ENCODE measurements around the gene SLC25A19.

The SLC25A19 gene

GRCh38 chr17:75239778-75240393, 49.3 kb downstream of the SLC25A19 start:
- DNase-seq, result no peak

GRCh38 chr17:75239214-75239613, 50.0 kb downstream of the SLC25A19 start:
- DNase-seq, result no peak

- peak; percentile 57 for DNase-seq
These were observed 50.5 kb downstream of the SLC25A19 start for GRCh38 chr17:75238684-75239191.

GRCh38 chr17:75238020-75238580, 51.1 kb downstream of the SLC25A19 start:
- no peak for DNase-seq

GRCh38 chr17:75237100-75238014, 51.9 kb downstream of the SLC25A19 start:
- DNase-seq, result no peak

- DNase-seq, result no peak
These were observed 56.4 kb downstream of the SLC25A19 start for GRCh38 chr17:75232786-75233185.

- DNase-seq, result no peak
These were observed 57.3 kb downstream of the SLC25A19 start for GRCh38 chr17:75231741-75232464.

- no peak for DNase-seq
These were observed 58.2 kb downstream of the SLC25A19 start for GRCh38 chr17:75231071-75231470.

GRCh38 chr17:75228847-75229246, 60.4 kb downstream of the SLC25A19 start:
- no peak for DNase-seq

GRCh38 chr17:75228305-75228704, 60.9 kb downstream of the SLC25A19 start:
- no peak for DNase-seq

- no peak for DNase-seq
These were observed 61.5 kb downstream of the SLC25A19 start for GRCh38 chr17:75227729-75228128.

- DNase-seq, result no peak
These were observed 64.2 kb downstream of the SLC25A19 start for GRCh38 chr17:75225016-75225415.

All from right hindlimb (tissue), 1 donor.